ENCODE data around the gene FNBP1. TPM values are rescaled to one million over a fixed set of nuclear protein-coding genes. Genes with fewer than 3 reads are reported as not detected.

The FNBP1 gene
- total and polyA plus RNA-seq, 2 of the 8 experiments (the other 6 are each of a cell fraction or from before 2014, with no cell fraction given), result 7.2 to 40.9 TPM

DNA sequence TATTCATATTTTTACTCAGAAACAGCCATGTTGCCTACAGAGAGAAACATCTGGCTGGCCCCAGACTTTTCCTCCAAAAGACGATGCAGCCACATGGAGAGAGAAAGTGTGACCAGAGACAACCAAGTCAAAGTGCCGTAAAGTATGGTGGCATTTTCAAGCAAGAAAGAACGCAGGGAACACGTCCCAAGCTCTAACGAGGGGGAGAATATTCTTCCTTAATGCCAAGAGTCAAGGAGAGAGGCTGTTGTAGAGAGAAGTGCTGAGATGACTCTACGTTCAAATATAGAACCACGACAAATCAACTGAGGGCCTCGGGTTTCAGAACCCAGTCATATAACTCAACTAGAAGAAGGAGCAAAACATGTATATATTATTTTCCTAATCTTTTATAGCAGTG, 55.9 kb downstream of the FNBP1 start:
- CTCF ChIA-PET (ENCODE audit: partially characterized antibody), result interaction anchor here (0.6 to 1.4 kb wide), 2 partner anchors 14 to 99 kb away, joined by 3 read pairs; no protein-coding TSS in a partner anchor

More for the DNA sequence above, 55.9 kb downstream of the FNBP1 start:
- Histone ChIP-seq H2BK20ac (ENCODE audit: low read length) (no peak overlapping the region), H4K5ac (ENCODE audit: insufficient read length, low read depth, low read length) (no peak overlapping the region), H2BK12ac (ENCODE audit: low read depth, low read length) (no peak overlapping the region), H3K36me3 (ENCODE audit: control insufficient read depth in 2 of 4, insufficient read depth in 4 of 4, low read length in 3 of 4) (no peaks in the 10 kb centered on the region; a peak in 1 of 8 replicates), H2BK5ac (ENCODE audit: low read depth, low read length) (no peak overlapping the region), H3K4me2 (ENCODE audit: insufficient read depth in 1 of 2, low read depth in 2 of 2, low read length in 2 of 2) (no peak overlapping the region), H3K4me3 (ENCODE audit: extremely low read depth in 1 of 4, insufficient read depth in 2 of 4, low read depth in 3 of 4, low read length in 4 of 4) (no peak overlapping the region), H3K23me2 (ENCODE audit: low read depth, low read length) (no peaks in the 10 kb centered on the region), H3K18ac (ENCODE audit: extremely low read depth, low read length) (no peak overlapping the region), H3K9ac (replicated peaks in 1 of 4; ENCODE audit: extremely low read depth in 1 of 4, low read depth in 3 of 4, low read length in 3 of 4) (no peak overlapping the region), H2BK120ac (replicated peaks; ENCODE audit: low read depth, low read length) (no peak overlapping the region), H2AFZ (ENCODE audit: low read length) (no peak overlapping the region), H3K27ac (ENCODE audit: low read depth, low read length) (no peak overlapping the region), H3K4me1 (replicated peaks in 1 of 4; ENCODE audit: control insufficient read depth in 3 of 4, insufficient read depth in 4 of 4, low read length in 3 of 4) (peaks cover 0 to 6% (median 2%) of the 10 kb centered on the region in 4 experiments; a peak in 3 of 7 replicates), H3K79me1 (ENCODE audit: low read depth, low read length) (peaks cover 1% of the 10 kb centered on the region; the same call in 1 of the 2 replicates), H4K91ac (replicated peaks; ENCODE audit: insufficient read length, low read length) (no peak overlapping the region), H4K20me1 (replicated peaks in 1 of 2; ENCODE audit: control insufficient read depth in 1 of 2, insufficient read depth in 2 of 2, low read length in 2 of 2) (no peaks in the 10 kb centered on the region), H2AK5ac (ENCODE audit: low read depth, low read length) (no peak overlapping the region), H3K79me2 (ENCODE audit: control insufficient read depth in 1 of 2, insufficient read depth in 2 of 2, low read length in 2 of 2) (peaks cover 0 to 10% of the 10 kb centered on the region in 2 experiments; a peak in 1 of 4 replicates), H3K56ac (replicated peaks; ENCODE audit: insufficient read length, low read depth, low read length) (no peak overlapping the region), H4K8ac (ENCODE audit: extremely low read depth, insufficient read depth, low read length) (no peak overlapping the region), H3K9me3 (ENCODE audit: insufficient read depth in 2 of 2, low read depth in 1 of 2, low read length in 1 of 2) (no peaks in the 10 kb centered on the region), H3K27me3 (replicated peaks in 1 of 4; ENCODE audit: control insufficient read depth in 3 of 4, extremely low read depth in 1 of 4, insufficient read depth in 3 of 4, low read length in 3 of 4) (no peaks in the 10 kb centered on the region), H3K23ac (ENCODE audit: insufficient read length) (no peak overlapping the region), H3K14ac (ENCODE audit: insufficient read length) (no peak overlapping the region), H3K4ac (replicated peaks; ENCODE audit: insufficient read length, low read depth, low read length) (no peak overlapping the region), H2BK15ac (ENCODE audit: low read length) (no peak overlapping the region)
- no peak for DNase-seq (ENCODE audit: low read depth in 1 of 2, low spot score in 2 of 2)
- POLR2A ChIA-PET (ENCODE audit: partially characterized antibody), result no interaction called here
- TF ChIP-seq FOSL1 (IDR thresholded peaks at IDR 0.05; ENCODE audit: insufficient read depth, low read depth, low read length), result no peak
- TF ChIP-seq CEBPB (IDR thresholded peaks at IDR 0.05; ENCODE audit: low read depth, low read length), result no peak
- no peak for TF ChIP-seq TBP (IDR thresholded peaks at IDR 0.05; ENCODE audit: low read depth, low read length)
- no peak for TF ChIP-seq JUN (IDR thresholded peaks at IDR 0.05; ENCODE audit: low read depth, low read length)
- TF ChIP-seq TEAD4 (IDR thresholded peaks at IDR 0.05; ENCODE audit: low read depth, low read length), result no peak
- no peak for TF ChIP-seq GABPA (IDR thresholded peaks at IDR 0.05; ENCODE audit: borderline replicate concordance, insufficient read depth, low read length)
- no peak for TF ChIP-seq HDAC2 (IDR thresholded peaks at IDR 0.05; ENCODE audit: borderline replicate concordance in 1 of 2, low read depth in 2 of 2, low read length in 2 of 2)
- no peak for TF ChIP-seq TAF1 (IDR thresholded peaks at IDR 0.05; ENCODE audit: low read depth, low read length)
- no peak for TF ChIP-seq PHF8 (conservative IDR thresholded peaks at IDR 0.05; ENCODE audit: low read depth, low read length)
- no peak for TF ChIP-seq CHD2 (IDR thresholded peaks at IDR 0.05; ENCODE audit: low read length)
- no peak for TF ChIP-seq SIX5 (IDR thresholded peaks at IDR 0.05; ENCODE audit: low read depth, low read length)
- no peak for TF ChIP-seq SUZ12 (IDR thresholded peaks at IDR 0.05; ENCODE audit: low read length)
- TF ChIP-seq RBBP5 (IDR thresholded peaks at IDR 0.05; ENCODE audit: borderline replicate concordance, low read depth, low read length), result no peak
- TF ChIP-seq SP1 (IDR thresholded peaks at IDR 0.05; ENCODE audit: low read depth, low read length), result no peak
- no peak for TF ChIP-seq CBX5 (IDR thresholded peaks at IDR 0.05; ENCODE audit: low read depth, low read length)
- TF ChIP-seq SP4 (IDR thresholded peaks at IDR 0.05; ENCODE audit: low read length), result no peak
- 78% methylated on average over 8 of the region's 8 CpGs; no CpG with 5 or more reads in 1 of the 2 experiments for WGBS, 2 experiments (ENCODE audit: extremely low coverage in 1 of 2, insufficient coverage in 1 of 2, insufficient read length in 1 of 2, insufficient replicate concordance in 2 of 2, low coverage in 1 of 2, low lambda C conversion rate in 2 of 2, missing lambda C conversion rate in 1 of 2)
- FAIRE-seq, result no peak
